CD14-positive monocyte (primary cell): Measurements from ENCODE around the gene GLT8D1. TPM values are rescaled to one million over a fixed set of nuclear protein-coding genes. Genes with fewer than 3 reads are reported as not detected.

Experiments
- DNase-seq, 3 donors: peaks; one replicate each; pipeline ENCODE4 v3.0.0-alpha.2; 2011 to 2022
- H2AFZ ChIP-seq: 2 replicates; pipeline ENCODE4 v1.6.0; 2012; ENCODE audit warnings: mild to moderate bottlenecking, low read depth, low read length, inconsistent platforms; ENCODE audit not compliant: insufficient read depth, poor library complexity, severe bottlenecking
- H3K27ac ChIP-seq, 2 donors: 1 replicate in 1 of 2; 2 replicates in 1 of 2; pipeline ENCODE4 v1.5.1; 2012 to 2013; ENCODE audit warnings: low read length in 2 of 2, control low read depth in 1 of 2, inconsistent platforms in 1 of 2, low read depth in 1 of 2, mild to moderate bottlenecking in 1 of 2
- H3K27me3 ChIP-seq, 2 donors: one replicate each; pipeline versions ENCODE4 v1.6.0 to v1.6.1; 2011 to 2013; ENCODE audit warnings: low read length in 2 of 2; ENCODE audit not compliant: control insufficient read depth in 2 of 2, insufficient read depth in 2 of 2
- H3K36me3 ChIP-seq, 2 donors: replicated peaks in 1 of 2; 1 replicate in 1 of 2; 2 replicates in 1 of 2; pipeline versions ENCODE4 v1.5.1 to v1.6.1; 2012 to 2013; ENCODE audit warnings: low read length in 2 of 2, control low read depth in 1 of 2, inconsistent platforms in 1 of 2, mild to moderate bottlenecking in 1 of 2; ENCODE audit not compliant: insufficient read depth in 2 of 2, control insufficient read depth in 1 of 2
- H3K4me1 ChIP-seq, 2 donors: 1 replicate in 1 of 2; 2 replicates in 1 of 2; pipeline versions ENCODE4 v1.5.1 to v1.6.1; 2012 to 2013; ENCODE audit warnings: low read length in 2 of 2, control low read depth in 1 of 2, inconsistent platforms in 1 of 2, mild to moderate bottlenecking in 1 of 2, moderate library complexity in 1 of 2; ENCODE audit not compliant: insufficient read depth in 2 of 2, control insufficient read depth in 1 of 2
- H3K4me2 ChIP-seq: replicated peaks from 2 replicates; pipeline ENCODE3; 2012; ENCODE audit warnings: low read length, moderate library complexity, mild to moderate bottlenecking; ENCODE audit not compliant: poor library complexity, severe bottlenecking; ENCODE audit errors: extremely low read depth
- H3K4me3 ChIP-seq, 3 experiments: fragments of 200-600 bp in 1 of 3; sonication (generic) in 1 of 3; replicated peaks in 1 of 3; 1 replicate in 2 of 3; 2 replicates in 1 of 3; pipeline ENCODE4 v1.5.1; 2011 to 2013; ENCODE audit warnings: low read length in 3 of 3, mild to moderate bottlenecking in 3 of 3, control low read depth in 2 of 3, low read depth in 2 of 3, inconsistent platforms in 1 of 3, moderate library complexity in 1 of 3
- H3K79me2 ChIP-seq: 2 replicates; pipeline ENCODE4 v1.6.0; 2012; ENCODE audit warnings: mild to moderate bottlenecking, control low read depth, inconsistent platforms, low read length, moderate library complexity; ENCODE audit not compliant: insufficient read depth
- H3K9ac ChIP-seq: 2 replicates; pipeline ENCODE4 v1.6.0; 2017; ENCODE audit warnings: low read length, mild to moderate bottlenecking; ENCODE audit not compliant: insufficient read depth, poor library complexity, severe bottlenecking
- H3K9me3 ChIP-seq, 2 donors: replicated peaks in 1 of 2; 1 replicate in 1 of 2; 2 replicates in 1 of 2; pipeline versions ENCODE4 v1.5.1 to v1.6.1; 2012 to 2013; ENCODE audit warnings: low read length in 2 of 2, control low read depth in 1 of 2; ENCODE audit not compliant: control insufficient read depth in 1 of 2, insufficient read depth in 1 of 2
- H4K20me1 ChIP-seq: 2 replicates; pipeline ENCODE4 v1.6.0; 2012; ENCODE audit warnings: mild to moderate bottlenecking, low read length, control low read depth, moderate library complexity; ENCODE audit not compliant: insufficient read depth
- H3K27ac Mint-ChIP-seq, 7 donors: one replicate each; pipeline ENCODE4 v1.8.0; 2020; ENCODE audit warnings: mild to moderate bottlenecking in 7 of 7, mixed read lengths in 7 of 7, moderate library complexity in 6 of 7, inconsistent platforms in 2 of 7
- H3K27me3 Mint-ChIP-seq, 3 donors: one replicate each; pipeline ENCODE4 v1.8.0; 2021 to 2022; ENCODE audit warnings: low read depth in 3 of 3, mild to moderate bottlenecking in 3 of 3, mixed read lengths in 3 of 3, moderate library complexity in 3 of 3, inconsistent platforms in 1 of 3
- H3K36me3 Mint-ChIP-seq, 2 donors: one replicate each; pipeline ENCODE4 v1.8.0; 2020; ENCODE audit warnings: mixed read lengths in 2 of 2, inconsistent platforms in 1 of 2, mild to moderate bottlenecking in 1 of 2
- H3K4me1 Mint-ChIP-seq: one replicate; pipeline ENCODE4 v1.8.0; 2020; ENCODE audit warnings: mild to moderate bottlenecking, mixed read lengths
- H3K4me3 Mint-ChIP-seq, 2 donors: one replicate each; pipeline ENCODE4 v1.8.0; 2020; ENCODE audit warnings: mild to moderate bottlenecking in 2 of 2, mixed read lengths in 2 of 2, moderate library complexity in 1 of 2
- H3K9me3 Mint-ChIP-seq, 7 donors: one replicate each; pipeline ENCODE4 v1.8.0; 2020 to 2022; ENCODE audit warnings: mixed read lengths in 7 of 7, mild to moderate bottlenecking in 6 of 7, moderate library complexity in 6 of 7, inconsistent platforms in 2 of 7
- WGBS: methylation state at CpG from one replicate; pipeline ENCODE4 v1.1.5; 2013; ENCODE audit warnings: missing lambda C conversion rate; ENCODE audit not compliant: insufficient coverage; 5-methylcytosine and 5-hydroxymethylcytosine counted together
- intact Hi-C, 2 donors: fragments of 100-400 bp; cut with micrococcal nuclease; formaldehyde crosslinking; loops; one replicate each; pipeline versions ENCODE4 v1.15.0 to v1.15.1; 2023
- polyA plus RNA-seq, 3 donors: library from polyadenylated mRNA; depleted of rRNA in 1 of 3; unstranded in 2 of 3; stranded (reverse) in 1 of 3; fragments of 300-500 nt in 2 of 3; fragments of >200 nt in 1 of 3; fragmentation: Illumina TruSeq in 2 of 3; gene quantifications; 1 replicate in 2 of 3; 2 replicates in 1 of 3; pipeline ENCODE4 v1.2.3, GENCODE V29; 2012 to 2021
- TF ChIP-seq, protein P1 (sequence below): fragments of 200-600 bp; IDR thresholded peaks from one replicate; pipeline ENCODE4 v1.8.0; 2022; ENCODE audit warnings: antibody characterized with exemption, mild to moderate bottlenecking

GLT8D1 gene
- polyA plus RNA-seq, 3 donors = 27.3 to 34.8 (median 34.8) TPM

DNA sequence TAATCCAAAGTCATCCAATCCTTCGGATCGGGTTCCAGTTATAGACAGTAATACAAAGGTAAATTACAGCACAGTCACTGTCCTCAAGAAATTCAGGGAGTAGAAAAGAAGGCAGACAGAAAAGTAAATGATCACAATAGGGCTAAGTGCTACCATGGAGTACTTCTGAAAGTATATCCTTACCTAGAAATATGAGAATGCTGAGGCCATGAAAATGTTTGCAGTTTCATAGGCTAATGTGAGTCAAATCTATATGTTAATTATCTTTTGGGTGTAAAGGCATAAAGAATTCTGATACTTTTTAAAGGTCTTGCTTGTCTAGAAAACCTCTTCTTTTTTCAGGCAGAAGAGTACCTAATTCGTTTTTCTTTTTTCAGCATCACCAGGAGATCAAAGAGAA, 49.7 kb downstream of the GLT8D1 start:
- no peak overlapping the region for H3K4me2 ChIP-seq
- intact Hi-C loops = no loop called here
- no peak overlapping the region for H3K9ac ChIP-seq
- H3K9me3 Mint-ChIP-seq = no peaks in the 10 kb centered on the region
- no peak for DNase-seq
- peaks cover 83 to 100% of the 10 kb centered on the region in 2 donors for H3K36me3 ChIP-seq
- peaks cover 73 to 92% of the 10 kb centered on the region in 2 donors for H3K36me3 Mint-ChIP-seq
- H3K27me3 ChIP-seq = no peaks in the 10 kb centered on the region
- WGBS = no CpG with 5 or more reads among the region's 3 CpGs
- H3K9me3 ChIP-seq = no peaks in the 10 kb centered on the region
- H3K4me3 ChIP-seq = no peak overlapping the region
- no peaks in the 10 kb centered on the region for H3K4me1 ChIP-seq
- H3K79me2 ChIP-seq = peaks cover 2% of the 10 kb centered on the region
- H3K4me3 Mint-ChIP-seq = no peak overlapping the region
- TF ChIP-seq, protein P1, sequence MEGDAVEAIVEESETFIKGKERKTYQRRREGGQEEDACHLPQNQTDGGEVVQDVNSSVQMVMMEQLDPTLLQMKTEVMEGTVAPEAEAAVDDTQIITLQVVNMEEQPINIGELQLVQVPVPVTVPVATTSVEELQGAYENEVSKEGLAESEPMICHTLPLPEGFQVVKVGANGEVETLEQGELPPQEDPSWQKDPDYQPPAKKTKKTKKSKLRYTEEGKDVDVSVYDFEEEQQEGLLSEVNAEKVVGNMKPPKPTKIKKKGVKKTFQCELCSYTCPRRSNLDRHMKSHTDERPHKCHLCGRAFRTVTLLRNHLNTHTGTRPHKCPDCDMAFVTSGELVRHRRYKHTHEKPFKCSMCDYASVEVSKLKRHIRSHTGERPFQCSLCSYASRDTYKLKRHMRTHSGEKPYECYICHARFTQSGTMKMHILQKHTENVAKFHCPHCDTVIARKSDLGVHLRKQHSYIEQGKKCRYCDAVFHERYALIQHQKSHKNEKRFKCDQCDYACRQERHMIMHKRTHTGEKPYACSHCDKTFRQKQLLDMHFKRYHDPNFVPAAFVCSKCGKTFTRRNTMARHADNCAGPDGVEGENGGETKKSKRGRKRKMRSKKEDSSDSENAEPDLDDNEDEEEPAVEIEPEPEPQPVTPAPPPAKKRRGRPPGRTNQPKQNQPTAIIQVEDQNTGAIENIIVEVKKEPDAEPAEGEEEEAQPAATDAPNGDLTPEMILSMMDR = no peak
- H3K4me1 Mint-ChIP-seq = no peaks in the 10 kb centered on the region
- peaks cover 9% of the 10 kb centered on the region for H4K20me1 ChIP-seq
- no peaks in the 10 kb centered on the region for H3K27me3 Mint-ChIP-seq
- H3K27ac Mint-ChIP-seq = peak overlapping the region in 1 of 7 donors; percentile 40
- H2AFZ ChIP-seq = no peak overlapping the region
- no peak overlapping the region for H3K27ac ChIP-seq

DNA sequence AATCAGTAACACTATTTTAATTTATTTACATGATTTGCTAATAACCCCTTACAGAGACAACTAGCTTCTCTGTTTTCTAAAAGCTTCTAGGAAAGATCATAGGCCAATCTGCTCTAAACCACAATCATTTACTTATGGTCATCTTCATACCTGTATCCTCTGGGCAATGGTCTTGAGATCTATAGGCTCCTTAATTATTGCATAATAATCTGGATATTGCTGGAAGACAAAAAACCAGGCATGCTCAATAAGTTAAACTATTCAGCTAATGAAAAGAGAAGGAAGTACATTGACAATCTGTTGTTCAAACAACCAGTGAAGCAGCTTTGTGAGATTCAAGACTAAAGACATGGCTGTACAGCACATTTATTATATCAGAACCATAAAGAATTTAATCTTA, 54.0 kb downstream of the GLT8D1 start:
- no peaks in the 10 kb centered on the region for H4K20me1 ChIP-seq
- H3K4me3 ChIP-seq = no peak overlapping the region
- no peak overlapping the region for H3K4me3 Mint-ChIP-seq
- H2AFZ ChIP-seq = no peak overlapping the region
- intact Hi-C loops = no loop called here
- H3K4me1 ChIP-seq = no peaks in the 10 kb centered on the region
- H3K4me2 ChIP-seq = no peak overlapping the region
- no peaks in the 10 kb centered on the region for H3K27me3 Mint-ChIP-seq
- no peaks in the 10 kb centered on the region for H3K9me3 ChIP-seq
- TF ChIP-seq, protein P1 = no peak
- no peaks in the 10 kb centered on the region for H3K27me3 ChIP-seq
- no peak for DNase-seq
- H3K9me3 Mint-ChIP-seq = no peaks in the 10 kb centered on the region
- H3K27ac Mint-ChIP-seq = no peak overlapping the region
- peaks cover 74 to 95% of the 10 kb centered on the region in 2 donors for H3K36me3 Mint-ChIP-seq
- H3K79me2 ChIP-seq = no peaks in the 10 kb centered on the region
- H3K27ac ChIP-seq = no peak overlapping the region
- no peaks in the 10 kb centered on the region for H3K4me1 Mint-ChIP-seq
- H3K9ac ChIP-seq = no peak overlapping the region
- H3K36me3 ChIP-seq = peaks cover 85 to 99% of the 10 kb centered on the region in 2 donors
